Mucosa of gallbladder (tissue), 1 donor: Measurements from ENCODE around the gene MYO3B. TPM values are rescaled to one million over a fixed set of nuclear protein-coding genes. Genes with fewer than 3 reads are reported as not detected.
"Not testable (repeated sequence)": the region's sequence is repeated elsewhere in the genome, so short reads cannot be mapped to it uniquely, and the experiment has no call there.

ENCODE experiments used
- DNase-seq: peaks from one replicate; pipeline ENCODE4 v3.0.0-alpha.2; 2020; ENCODE audit warnings: low spot score
- total RNA-seq: library from RNA; stranded (reverse); gene quantifications from one replicate; pipeline ENCODE4 v1.2.1, GENCODE V29; 2021
- donor health status: DM: no; HTN: no; CAD: no.

The MYO3B gene
- total RNA-seq, 1 donor from 2014 or later: 0.23 TPM

DNA sequence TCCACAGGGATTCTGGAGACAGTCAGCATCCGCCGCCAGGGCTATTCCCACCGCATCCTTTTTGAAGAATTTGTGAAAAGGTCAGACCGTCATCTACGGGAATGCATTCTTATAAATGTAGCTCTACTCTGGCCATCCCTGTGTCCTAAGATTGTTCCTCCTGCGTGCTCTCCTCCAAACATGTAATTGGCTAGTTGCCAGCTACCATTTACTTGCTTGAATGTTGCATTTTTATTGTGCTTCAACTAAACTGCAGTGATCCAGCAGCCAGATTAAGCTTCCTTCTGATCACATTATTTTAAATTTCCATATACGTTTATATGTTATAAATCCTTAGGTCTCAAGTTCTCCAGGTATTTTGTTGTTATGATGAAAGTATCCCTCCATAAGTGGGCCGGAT lies 288.7 kb downstream of the MYO3B start:
- DNase-seq: no peak

DNA sequence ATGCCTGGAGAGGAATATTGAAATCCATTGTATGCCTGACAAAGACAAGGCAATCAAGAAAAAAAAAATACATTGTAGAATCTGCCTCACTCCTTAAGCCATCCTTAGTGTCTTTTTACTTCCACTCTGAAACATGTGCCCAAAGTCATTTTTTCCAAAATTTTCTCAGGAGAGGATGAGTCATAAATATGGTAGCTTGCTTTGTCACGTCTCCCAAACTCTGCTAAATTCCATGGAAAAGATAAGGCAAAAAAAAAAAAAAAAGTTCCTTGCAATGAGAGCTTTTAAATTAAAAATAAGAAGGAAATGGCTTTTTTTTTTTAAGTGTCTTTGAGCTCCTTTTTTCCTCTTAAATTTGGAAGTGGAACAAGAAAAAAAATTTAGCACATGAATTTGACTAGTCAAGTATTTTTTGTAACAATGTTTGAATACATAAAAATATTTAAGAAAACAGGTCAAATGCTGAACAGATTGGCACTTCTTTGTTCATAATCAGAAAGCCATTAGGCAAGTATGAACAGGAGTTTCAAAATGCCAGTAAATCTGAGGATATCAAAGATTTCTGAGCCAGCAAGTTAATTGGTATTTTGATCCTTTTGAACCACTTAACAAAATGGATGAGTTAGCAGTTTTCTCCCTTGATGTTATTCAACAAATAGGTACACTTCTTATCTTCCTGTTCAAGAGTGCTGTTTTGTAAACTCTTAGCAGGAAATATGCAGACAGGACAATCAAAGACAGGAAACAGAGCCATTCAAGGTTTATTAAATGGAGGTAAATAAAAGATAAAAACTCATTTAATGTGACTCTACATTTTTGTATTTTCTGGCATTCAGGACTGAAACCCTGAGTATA lies 289.8 kb downstream of the MYO3B start:
- no peak for DNase-seq

- DNase-seq: no peak
Measured at GRCh38 chr2:170468557-170468956, 290.6 kb downstream of the MYO3B start.

- not testable (repeated sequence) for DNase-seq
Measured at GRCh38 chr2:170472498-170472897, 294.6 kb downstream of the MYO3B start.

DNA sequence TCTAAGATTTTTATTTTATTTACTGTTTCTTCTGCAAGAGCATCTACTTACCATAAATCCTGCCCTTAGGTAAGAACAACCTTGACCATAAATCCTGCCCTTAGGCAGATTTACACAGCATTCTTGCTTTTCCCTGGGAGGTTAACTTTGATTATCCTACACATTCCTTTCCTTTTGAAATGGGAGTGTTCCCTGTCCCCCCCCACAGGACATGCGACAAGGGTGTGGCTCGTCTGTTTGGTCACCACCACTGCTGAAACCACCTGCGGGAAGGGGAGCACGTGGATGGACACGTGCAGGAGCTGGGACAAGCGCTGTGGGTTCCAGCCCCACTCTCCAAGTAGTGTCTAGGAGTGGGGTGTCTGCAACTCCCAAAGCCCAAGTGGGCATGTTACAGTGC lies 297.9 kb downstream of the MYO3B start:
- DNase-seq: peak; percentile 48

- DNase-seq: no peak
Measured at GRCh38 chr2:170477630-170478029, 299.7 kb downstream of the MYO3B start.

GRCh38 chr2:170481201-170481600 lies 303.3 kb downstream of the MYO3B start:
- no peak for DNase-seq

DNA sequence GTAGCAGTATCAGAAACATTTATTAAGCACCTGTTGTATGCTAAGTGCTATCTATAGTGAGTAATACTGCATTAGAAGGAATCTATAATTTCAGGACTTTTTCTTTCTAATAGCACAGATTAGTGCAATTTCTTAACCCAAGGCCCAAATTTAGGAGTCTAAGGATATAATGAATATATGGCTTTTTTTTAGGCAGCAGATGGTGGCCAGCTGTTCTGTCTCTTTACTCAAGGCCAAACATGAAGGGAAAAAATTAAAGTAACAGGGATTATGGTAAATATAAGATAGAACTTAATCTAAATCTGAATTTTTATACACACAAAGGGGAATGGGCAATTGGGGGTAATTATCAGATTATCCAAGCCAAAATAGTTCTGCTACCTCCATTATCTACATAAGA lies 306.6 kb downstream of the MYO3B start:
- no peak for DNase-seq

- DNase-seq: no peak
Measured at GRCh38 chr2:170485254-170486026, 307.5 kb downstream of the MYO3B start.

DNA sequence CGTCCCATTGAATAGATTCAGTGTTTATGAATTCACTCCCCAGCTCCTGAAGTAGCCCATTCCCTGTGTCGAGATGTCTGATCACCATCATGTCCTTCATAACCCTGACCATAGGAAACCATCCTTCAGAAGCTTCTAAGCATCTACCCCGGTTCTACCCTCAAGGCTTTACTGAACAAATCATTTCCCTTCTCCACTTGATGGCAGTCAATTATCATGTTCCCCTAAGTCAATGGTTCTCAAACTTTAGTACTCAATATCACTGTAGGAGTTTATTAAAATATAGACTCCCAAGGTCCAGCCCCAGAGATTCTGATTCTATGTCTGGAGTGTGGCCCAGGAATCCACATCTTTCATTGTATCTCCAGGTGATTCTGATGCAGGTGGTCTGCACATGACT lies 308.8 kb downstream of the MYO3B start:
- no peak for DNase-seq

GRCh38 chr2:170488807-170489206 lies 310.9 kb downstream of the MYO3B start:
- DNase-seq: no peak

DNA sequence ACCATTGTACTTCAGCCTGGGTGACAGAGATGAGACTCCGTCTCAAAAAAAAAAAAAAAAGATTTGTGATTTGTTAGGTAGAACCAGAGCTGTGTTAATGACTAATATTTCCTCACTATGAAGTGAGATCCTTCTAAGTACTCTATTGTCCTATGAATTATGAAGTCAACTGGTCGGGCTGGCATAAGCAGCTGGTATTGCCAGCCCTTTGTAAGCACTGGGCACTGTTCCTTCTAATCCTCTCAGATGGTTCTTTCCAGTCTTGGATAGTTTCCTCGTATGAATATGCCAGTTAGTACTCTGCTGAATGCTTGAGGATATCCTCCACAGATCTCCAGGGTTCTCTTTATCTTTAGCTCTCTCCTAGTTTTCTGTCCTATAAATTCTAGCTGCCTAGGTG lies 314.1 kb downstream of the MYO3B start:
- no peak for DNase-seq

GRCh38 chr2:170493426-170494097 lies 315.6 kb downstream of the MYO3B start:
- no peak for DNase-seq

- DNase-seq: no peak
Measured at GRCh38 chr2:170495896-170496295, 317.9 kb downstream of the MYO3B start.

DNA sequence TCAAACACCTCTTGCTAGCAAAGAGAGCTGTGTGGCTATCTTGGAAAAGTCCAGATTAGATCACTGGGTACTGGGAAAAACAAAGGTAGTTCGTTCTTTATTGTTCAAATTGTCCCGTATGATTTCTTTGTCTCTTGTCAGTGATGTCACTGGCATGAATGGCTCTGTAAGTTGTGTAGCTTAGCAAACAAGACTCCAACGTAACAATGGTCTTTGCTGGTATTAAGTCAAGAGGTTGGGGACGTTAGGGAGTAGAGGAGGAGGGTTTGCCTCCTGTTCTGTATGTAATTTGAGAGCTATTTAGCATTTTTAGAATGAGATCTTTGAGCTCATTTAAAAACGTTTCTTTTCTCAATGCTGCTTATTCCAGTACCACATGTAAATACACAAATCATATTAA lies 320.7 kb downstream of the MYO3B start:
- DNase-seq: no peak

DNA sequence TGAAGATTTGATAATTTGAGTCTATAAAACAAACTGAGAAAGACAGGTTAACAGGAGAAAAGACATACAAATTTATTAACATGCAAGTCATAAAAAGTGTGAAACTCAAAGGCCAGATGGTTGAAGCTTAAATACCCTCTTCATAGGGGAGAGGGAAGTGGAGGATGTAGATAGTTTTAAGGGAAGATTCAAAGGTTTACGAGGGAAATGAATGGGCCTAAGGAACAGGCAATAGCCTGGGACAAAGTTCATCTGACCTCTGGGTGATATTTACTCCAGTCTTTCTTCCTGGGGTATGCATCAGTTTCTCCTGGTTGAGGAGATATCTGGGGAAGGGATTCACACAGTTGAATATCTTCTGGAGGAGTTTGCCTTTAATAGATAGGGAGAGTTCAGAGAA lies 322.2 kb downstream of the MYO3B start:
- no peak for DNase-seq

DNA sequence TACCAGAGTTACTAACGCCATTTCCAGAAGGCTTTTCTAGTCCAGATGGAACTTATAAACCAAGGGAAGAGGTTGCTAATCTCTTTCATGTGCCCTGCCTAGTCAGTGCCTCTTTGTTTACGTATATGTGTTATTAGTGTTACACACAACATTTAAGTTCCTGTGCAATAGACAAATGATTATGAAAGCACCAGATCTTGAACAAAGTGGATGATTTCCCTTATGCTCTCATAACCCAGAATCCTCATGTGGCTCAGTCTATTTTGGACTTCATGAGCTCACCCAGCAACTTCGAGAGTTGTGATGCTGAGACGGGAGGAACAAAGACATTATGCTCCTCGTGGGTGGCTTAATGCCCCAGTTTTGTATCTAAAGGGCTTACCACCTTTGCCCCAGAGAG lies 322.8 kb downstream of the MYO3B start:
- DNase-seq: no peak

GRCh38 chr2:170501421-170502043 lies 323.6 kb downstream of the MYO3B start:
- DNase-seq: no peak

DNA sequence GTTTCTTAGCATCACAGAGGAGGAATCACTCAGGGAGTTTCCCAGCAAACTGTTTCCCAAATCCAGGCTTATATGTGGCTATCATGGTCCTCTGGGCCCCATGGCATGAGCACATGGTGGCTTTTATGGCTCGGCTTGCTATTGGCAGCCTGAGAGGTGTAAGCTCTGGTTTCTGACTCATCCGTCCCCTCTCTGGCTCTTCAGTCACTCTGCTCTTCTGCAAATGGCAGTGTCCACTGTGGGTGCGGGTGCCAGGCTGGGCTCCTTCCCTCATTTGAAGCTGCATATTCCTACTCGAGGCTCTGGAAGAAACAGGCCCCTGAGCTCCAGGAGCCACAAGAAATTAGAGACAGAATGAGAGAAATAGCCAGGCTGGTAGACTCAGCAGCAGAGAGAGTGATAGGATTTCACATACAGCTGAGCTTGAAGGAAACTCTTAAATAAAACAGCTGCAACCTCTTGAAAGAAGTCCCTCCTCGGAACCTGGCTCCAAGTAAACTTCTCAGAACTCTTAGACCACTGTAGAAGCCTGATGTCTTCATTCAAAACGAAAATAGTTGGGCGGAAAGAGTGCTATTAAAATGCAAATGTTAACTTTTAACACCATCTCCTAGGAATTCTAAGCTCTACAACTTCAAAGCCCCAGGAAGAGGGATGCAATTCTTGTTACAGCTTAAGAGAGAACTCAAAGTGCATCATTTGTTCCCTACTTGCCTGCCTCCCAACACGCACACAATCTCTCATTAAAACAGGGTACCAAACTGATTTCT lies 324.6 kb downstream of the MYO3B start:
- DNase-seq: no peak

DNA sequence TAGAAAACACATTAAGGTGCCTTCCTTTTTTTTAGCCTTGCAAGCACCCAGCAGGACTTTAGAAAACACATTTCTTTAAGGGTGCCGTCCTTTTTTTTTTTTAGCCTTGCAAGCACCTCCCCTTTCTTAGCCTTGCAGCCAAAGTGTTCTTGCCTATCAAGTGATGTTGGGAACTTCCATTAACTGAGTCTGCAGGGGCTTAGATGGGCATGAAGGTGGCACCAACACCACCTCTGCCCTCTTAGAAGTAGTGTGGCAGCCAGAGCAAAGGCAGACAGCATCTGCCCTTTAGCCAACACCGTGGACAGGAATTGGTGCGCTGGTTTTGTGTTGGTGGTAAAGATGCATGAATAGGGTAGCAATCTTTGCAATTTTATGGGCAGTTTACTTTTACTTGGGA lies 325.6 kb downstream of the MYO3B start:
- no peak for DNase-seq
